ENCODE results near the gene KCND2.

- TF ChIP-seq POLR2A (IDR thresholded peaks at IDR 0.05) = no peak
- TF ChIP-seq, protein P1, sequence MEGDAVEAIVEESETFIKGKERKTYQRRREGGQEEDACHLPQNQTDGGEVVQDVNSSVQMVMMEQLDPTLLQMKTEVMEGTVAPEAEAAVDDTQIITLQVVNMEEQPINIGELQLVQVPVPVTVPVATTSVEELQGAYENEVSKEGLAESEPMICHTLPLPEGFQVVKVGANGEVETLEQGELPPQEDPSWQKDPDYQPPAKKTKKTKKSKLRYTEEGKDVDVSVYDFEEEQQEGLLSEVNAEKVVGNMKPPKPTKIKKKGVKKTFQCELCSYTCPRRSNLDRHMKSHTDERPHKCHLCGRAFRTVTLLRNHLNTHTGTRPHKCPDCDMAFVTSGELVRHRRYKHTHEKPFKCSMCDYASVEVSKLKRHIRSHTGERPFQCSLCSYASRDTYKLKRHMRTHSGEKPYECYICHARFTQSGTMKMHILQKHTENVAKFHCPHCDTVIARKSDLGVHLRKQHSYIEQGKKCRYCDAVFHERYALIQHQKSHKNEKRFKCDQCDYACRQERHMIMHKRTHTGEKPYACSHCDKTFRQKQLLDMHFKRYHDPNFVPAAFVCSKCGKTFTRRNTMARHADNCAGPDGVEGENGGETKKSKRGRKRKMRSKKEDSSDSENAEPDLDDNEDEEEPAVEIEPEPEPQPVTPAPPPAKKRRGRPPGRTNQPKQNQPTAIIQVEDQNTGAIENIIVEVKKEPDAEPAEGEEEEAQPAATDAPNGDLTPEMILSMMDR (IDR thresholded peaks at IDR 0.05 in 4 of 5, conservative IDR thresholded peaks at IDR 0.05 in 1 of 5) = no peak
These were observed 163.6 kb downstream of the KCND2 start for GRCh38 chr7:120436487-120437060.

Data from gastrocnemius medialis (tissue), 4 donors.